CD4-positive, CD25-positive, alpha-beta regulatory T cell (primary cell): ENCODE results near the gene SEPTIN8. TPM values are rescaled to one million over a fixed set of nuclear protein-coding genes. Genes with fewer than 3 reads are reported as not detected.

Experiments used
- ATAC-seq, 2 donors: fragments of 150-1000 bp; cut with Tn5 transposase; one replicate each; pipeline ENCODE4 v1.10.0; 2021; ENCODE audit warnings: low read depth in 2 of 2, moderate number of reproducible peaks in 2 of 2, moderate library complexity in 1 of 2
- DNase-seq, 3 donors: peaks; one replicate each; pipeline versions ENCODE4 v3.0.0 to v3.0.0-alpha.2; 2012 to 2022; ENCODE audit warnings: mixed read lengths in 1 of 3
- H3K27ac ChIP-seq: one replicate; pipeline ENCODE4 v1.7.0; 2013; ENCODE audit warnings: mild to moderate bottlenecking, low read length; ENCODE audit not compliant: insufficient read depth, poor library complexity, severe bottlenecking
- H3K27me3 ChIP-seq: one replicate; pipeline ENCODE4 v1.7.0; 2013; ENCODE audit warnings: low read length; ENCODE audit not compliant: control insufficient read depth, insufficient read depth
- H3K36me3 ChIP-seq: one replicate; pipeline ENCODE4 v1.7.0; 2013; ENCODE audit warnings: mild to moderate bottlenecking, low read length, moderate library complexity; ENCODE audit not compliant: control insufficient read depth, insufficient read depth
- H3K4me1 ChIP-seq: 2 replicates; pipeline ENCODE4 v1.7.0; 2013; ENCODE audit warnings: mild to moderate bottlenecking, low read length; ENCODE audit not compliant: insufficient read depth, control insufficient read depth, poor library complexity, severe bottlenecking
- H3K4me3 ChIP-seq: one replicate; pipeline ENCODE4 v1.7.0; 2013; ENCODE audit warnings: low read depth, mild to moderate bottlenecking, low read length, moderate library complexity
- H3K9me3 ChIP-seq, 2 experiments: 1 replicate in 1 of 2; 2 replicates in 1 of 2; pipeline ENCODE4 v1.7.0; 2013; ENCODE audit warnings: low read length in 2 of 2, mild to moderate bottlenecking in 1 of 2, moderate library complexity in 1 of 2; ENCODE audit not compliant: control insufficient read depth in 2 of 2
- H3K27ac Mint-ChIP-seq, 3 donors: one replicate each; pipeline ENCODE4 v1.8.0; 2020 to 2022; ENCODE audit warnings: mild to moderate bottlenecking in 3 of 3, mixed read lengths in 3 of 3, moderate library complexity in 2 of 3
- H3K27me3 Mint-ChIP-seq: one replicate; pipeline ENCODE4 v1.8.0; 2022; ENCODE audit warnings: mild to moderate bottlenecking, mixed read lengths
- H3K36me3 Mint-ChIP-seq: one replicate; pipeline ENCODE4 v1.8.0; 2020; ENCODE audit warnings: mixed read lengths
- H3K4me1 Mint-ChIP-seq, 4 donors: one replicate each; pipeline ENCODE4 v1.8.0; 2020 to 2022; ENCODE audit warnings: mixed read lengths in 4 of 4, mild to moderate bottlenecking in 1 of 4
- H3K4me3 Mint-ChIP-seq, 4 donors: one replicate each; pipeline ENCODE4 v1.8.0; 2020 to 2022; ENCODE audit warnings: mild to moderate bottlenecking in 4 of 4, mixed read lengths in 4 of 4, moderate library complexity in 3 of 4
- H3K9me3 Mint-ChIP-seq, 7 donors: one replicate each; pipeline ENCODE4 v1.8.0; 2020 to 2022; ENCODE audit warnings: mixed read lengths in 7 of 7, mild to moderate bottlenecking in 3 of 7, moderate library complexity in 2 of 7
- polyA plus RNA-seq, 4 donors: library from polyadenylated mRNA; unstranded; fragments of 300-500 nt; fragmentation: Illumina TruSeq; gene quantifications; one replicate each; pipeline ENCODE4 v1.2.3, GENCODE V29; 2021
- total RNA-seq: library from RNA; stranded (reverse); gene quantifications from one replicate; pipeline ENCODE4 v1.2.3, GENCODE V29; 2022

Gene SEPTIN8
- total and polyA plus RNA-seq, 5 donors from 2014 or later: 0.46 to 12.4 (median 1.2) TPM

DNA sequence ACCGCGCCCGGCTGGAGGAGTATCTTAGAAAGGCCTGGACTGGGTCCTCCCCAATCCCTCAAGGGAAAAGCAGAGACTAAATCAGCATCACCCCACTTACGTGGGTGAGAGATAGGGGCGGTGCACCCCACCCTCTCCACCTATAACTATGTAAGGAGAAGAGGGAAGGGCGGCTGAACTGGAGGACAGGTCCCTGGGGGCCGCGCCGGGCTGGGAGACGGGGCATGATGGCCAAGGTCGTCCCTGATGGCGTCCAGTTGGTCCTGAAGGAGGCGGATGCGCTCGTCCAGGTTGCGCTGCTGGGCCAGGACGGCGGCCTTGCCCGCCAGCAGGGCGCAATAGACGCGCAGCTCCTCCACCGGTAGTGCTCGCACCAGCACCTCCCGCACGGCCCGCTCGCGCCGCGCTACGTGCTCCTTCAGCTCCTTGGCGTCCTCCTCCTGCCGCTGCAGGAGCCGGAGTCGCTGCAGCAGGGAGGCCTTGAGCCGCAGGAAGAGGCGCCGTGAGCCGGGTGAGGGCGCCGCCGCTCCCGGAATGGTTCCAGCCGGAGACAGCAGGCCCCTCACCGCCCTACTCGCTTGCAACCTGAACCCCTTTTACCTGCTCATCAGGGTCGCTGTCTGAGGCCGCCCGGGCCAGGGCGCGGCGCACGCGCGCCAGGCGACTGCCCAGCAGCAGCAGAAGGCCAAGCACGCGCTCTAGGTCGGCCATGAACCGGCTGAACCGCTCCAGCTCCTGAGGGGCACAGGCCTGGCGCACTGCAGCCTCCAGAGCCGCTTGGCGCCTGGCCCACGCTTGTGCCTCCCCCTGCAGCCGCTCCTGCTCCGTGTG lies 45.8 kb upstream of the SEPTIN8 start:
- Mint-ChIP-seq H3K4me3 (no peak overlapping the region), H3K36me3 (no peaks in the 10 kb centered on the region), H3K9me3 (peaks cover 0 to 5% (median 0%) of the 10 kb centered on the region in 7 donors), H3K27ac (no peak overlapping the region), H3K27me3 (peaks cover 79% of the 10 kb centered on the region), H3K4me1 (peaks cover 0 to 20% (median 7%) of the 10 kb centered on the region in 4 donors)
- no peaks in the 10 kb centered on the region for H3K9me3 ChIP-seq
- peaks cover 18% of the 10 kb centered on the region for H3K27me3 ChIP-seq
- H3K4me3 ChIP-seq: no peak overlapping the region
- DNase-seq (no peak), ATAC-seq (peak in 1 of 2 donors; percentile 21)
- H3K27ac ChIP-seq: no peak overlapping the region
- no peaks in the 10 kb centered on the region for H3K36me3 ChIP-seq
- H3K4me1 ChIP-seq: peaks cover 15% of the 10 kb centered on the region

DNA sequence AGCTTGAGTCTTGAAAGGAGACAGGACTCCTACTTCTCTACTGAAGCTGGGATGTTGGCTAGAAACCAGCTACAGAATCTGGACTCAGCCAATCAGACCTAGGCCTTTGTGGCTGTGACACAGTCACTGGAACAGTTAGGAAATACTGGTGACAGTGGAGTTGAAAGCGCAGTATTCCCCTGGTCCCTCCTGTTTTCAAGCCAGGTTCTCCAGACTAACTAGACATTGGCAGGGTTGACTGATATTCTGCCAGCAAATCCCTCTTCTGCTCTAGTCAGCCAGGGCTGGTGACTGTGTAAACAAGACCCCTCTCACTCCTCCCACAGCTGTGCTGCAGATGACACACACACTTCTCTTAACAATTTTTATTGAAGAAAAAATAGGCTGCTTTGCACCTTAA lies 44.8 kb upstream of the SEPTIN8 start:
- Histone ChIP-seq H3K9me3 (no peaks in the 10 kb centered on the region), H3K4me3 (no peak overlapping the region), H3K4me1 (peaks cover 15% of the 10 kb centered on the region), H3K27ac (no peak overlapping the region), H3K36me3 (no peaks in the 10 kb centered on the region), H3K27me3 (peaks cover 15% of the 10 kb centered on the region)
- DNase-seq (no peak), ATAC-seq (no peak)
- H3K27me3 Mint-ChIP-seq: peaks cover 78% of the 10 kb centered on the region
- H3K27ac Mint-ChIP-seq: no peak overlapping the region
- peaks cover 0 to 5% (median 0%) of the 10 kb centered on the region in 7 donors for H3K9me3 Mint-ChIP-seq
- H3K4me3 Mint-ChIP-seq: peak overlapping the region in 1 of 4 donors; percentile 82
- H3K4me1 Mint-ChIP-seq: peaks cover 0 to 20% (median 7%) of the 10 kb centered on the region in 4 donors
- no peaks in the 10 kb centered on the region for H3K36me3 Mint-ChIP-seq

DNA sequence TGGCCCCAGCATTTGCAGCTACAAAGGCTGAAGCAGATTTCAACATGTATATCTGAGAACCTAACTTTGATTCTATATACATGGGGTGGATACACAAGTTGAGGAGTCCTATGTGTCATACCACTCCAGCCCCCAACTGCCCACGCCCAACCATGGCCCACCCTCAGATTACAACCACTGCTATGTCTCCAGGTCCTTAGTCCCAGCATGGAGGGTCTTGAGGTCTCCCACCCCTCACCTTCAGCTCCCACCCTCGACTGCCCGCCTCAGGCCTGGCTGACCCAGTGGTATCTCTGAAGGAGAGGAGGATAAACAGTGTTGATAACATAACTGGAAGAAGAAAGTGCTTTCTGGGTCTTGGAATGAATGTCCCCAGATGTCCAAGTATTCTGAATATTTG lies 44.3 kb upstream of the SEPTIN8 start:
- peaks cover 0 to 5% (median 0%) of the 10 kb centered on the region in 7 donors for H3K9me3 Mint-ChIP-seq
- no peak overlapping the region for H3K27ac Mint-ChIP-seq
- H3K36me3 ChIP-seq: no peaks in the 10 kb centered on the region
- H3K27me3 ChIP-seq: peaks cover 11% of the 10 kb centered on the region
- peaks cover 15% of the 10 kb centered on the region for H3K4me1 ChIP-seq
- peaks cover 0 to 20% (median 7%) of the 10 kb centered on the region in 4 donors for H3K4me1 Mint-ChIP-seq
- H3K36me3 Mint-ChIP-seq: no peaks in the 10 kb centered on the region
- peaks cover 78% of the 10 kb centered on the region for H3K27me3 Mint-ChIP-seq
- no peak overlapping the region for H3K4me3 Mint-ChIP-seq
- ATAC-seq (no peak), DNase-seq (no peak)
- no peak overlapping the region for H3K27ac ChIP-seq
- H3K9me3 ChIP-seq: no peaks in the 10 kb centered on the region
- H3K4me3 ChIP-seq: no peak overlapping the region

DNA sequence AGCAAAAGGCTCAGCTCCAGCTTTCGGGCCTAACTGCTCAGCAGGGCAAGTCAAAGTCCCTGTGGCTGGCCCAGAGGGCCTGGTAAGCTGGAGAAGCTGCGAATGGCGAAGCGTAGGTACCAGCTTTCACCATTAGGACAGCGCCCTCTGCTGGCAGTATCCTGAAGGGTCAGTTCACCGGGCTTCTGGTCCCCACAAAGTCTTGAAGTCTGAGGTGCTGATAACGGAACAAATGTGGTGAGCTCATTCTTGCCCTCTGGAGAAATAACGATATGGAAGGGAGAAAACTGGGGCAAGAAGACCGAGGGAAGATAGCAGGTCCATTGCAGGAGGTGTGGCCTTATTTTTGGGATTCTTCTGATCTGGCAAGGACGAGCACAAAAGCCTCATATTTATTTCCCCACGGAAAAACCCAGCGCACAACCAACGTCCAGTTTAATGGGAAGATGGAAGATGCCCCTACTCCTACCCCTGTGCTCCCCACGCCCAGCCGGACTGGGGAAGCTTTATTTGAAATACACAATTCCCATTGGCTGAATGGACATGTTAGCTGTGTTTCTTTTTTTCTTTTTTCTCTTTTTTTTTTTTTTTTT lies 43.2 kb upstream of the SEPTIN8 start:
- H3K27ac ChIP-seq: no peak overlapping the region
- H3K4me3 ChIP-seq: no peak overlapping the region
- peaks cover 8% of the 10 kb centered on the region for H3K27me3 ChIP-seq
- Mint-ChIP-seq H3K27ac (no peak overlapping the region), H3K27me3 (peaks cover 84% of the 10 kb centered on the region), H3K4me3 (peak overlapping the region; percentile 33 to 72 (median 63)), H3K36me3 (no peaks in the 10 kb centered on the region), H3K9me3 (peaks cover 0 to 5% (median 0%) of the 10 kb centered on the region in 7 donors), H3K4me1 (peaks cover 0 to 14% (median 9%) of the 10 kb centered on the region in 4 donors)
- peak; percentile 76 to 84 for ATAC-seq
- peak; percentile 71 to 88 (median 78) for DNase-seq
- H3K4me1 ChIP-seq: peaks cover 6% of the 10 kb centered on the region
- no peaks in the 10 kb centered on the region for H3K36me3 ChIP-seq
- no peaks in the 10 kb centered on the region for H3K9me3 ChIP-seq

DNA sequence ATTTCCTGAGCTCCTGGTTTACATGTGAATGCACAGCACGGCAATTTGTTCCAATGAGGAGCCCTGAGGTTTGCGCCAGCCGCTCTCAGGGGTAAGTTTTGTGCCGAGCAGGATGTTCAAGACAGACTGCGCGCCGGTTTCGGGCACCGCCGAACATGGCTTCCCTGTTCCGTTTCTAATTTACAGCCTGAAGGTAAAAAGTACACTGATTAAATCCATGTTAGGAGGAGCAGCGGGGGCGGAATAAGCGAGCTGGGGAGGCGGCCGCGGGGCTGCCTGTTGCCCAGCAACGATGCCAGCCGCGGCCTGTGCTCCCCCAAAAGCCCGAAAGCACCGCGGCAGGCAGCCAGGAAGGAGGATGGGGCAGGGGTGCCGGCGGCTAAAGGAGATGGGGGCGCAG lies 42.4 kb upstream of the SEPTIN8 start:
- Mint-ChIP-seq H3K27me3 (peaks cover 80% of the 10 kb centered on the region), H3K36me3 (no peaks in the 10 kb centered on the region), H3K27ac (no peak overlapping the region), H3K4me1 (peaks cover 0 to 16% (median 11%) of the 10 kb centered on the region in 4 donors), H3K9me3 (peaks cover 0 to 5% (median 0%) of the 10 kb centered on the region in 7 donors), H3K4me3 (peak overlapping the region; percentile 57 to 84 (median 72))
- H3K36me3 ChIP-seq: no peaks in the 10 kb centered on the region
- H3K27me3 ChIP-seq: peaks cover 4% of the 10 kb centered on the region
- no peak overlapping the region for H3K4me3 ChIP-seq
- H3K4me1 ChIP-seq: peaks cover 5% of the 10 kb centered on the region
- H3K27ac ChIP-seq: no peak overlapping the region
- no peaks in the 10 kb centered on the region for H3K9me3 ChIP-seq
- no peak for DNase-seq
- no peak for ATAC-seq

DNA sequence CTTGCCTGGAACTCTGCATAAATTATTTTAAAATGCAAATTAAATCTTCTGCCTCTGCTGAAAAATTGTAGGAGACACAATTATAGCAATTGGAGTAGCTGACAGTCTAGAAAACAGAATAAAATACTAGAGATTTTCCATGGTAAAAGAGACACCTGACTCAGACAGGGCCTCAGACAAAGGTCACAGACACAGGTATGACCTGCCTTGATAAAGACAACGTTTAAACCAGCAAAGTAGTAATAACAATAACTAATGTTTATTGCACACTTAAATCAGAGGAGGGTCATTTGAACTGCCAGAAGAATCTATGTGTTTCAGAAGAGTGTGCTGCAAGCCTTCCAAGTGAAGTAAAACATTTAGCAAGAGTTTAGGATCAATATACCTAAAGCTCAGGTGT lies 40.0 kb upstream of the SEPTIN8 start:
- Mint-ChIP-seq H3K4me3 (peak overlapping the region in 1 of 4 donors; percentile 36), H3K36me3 (no peaks in the 10 kb centered on the region)
- no peaks in the 10 kb centered on the region for H3K9me3 ChIP-seq

DNA sequence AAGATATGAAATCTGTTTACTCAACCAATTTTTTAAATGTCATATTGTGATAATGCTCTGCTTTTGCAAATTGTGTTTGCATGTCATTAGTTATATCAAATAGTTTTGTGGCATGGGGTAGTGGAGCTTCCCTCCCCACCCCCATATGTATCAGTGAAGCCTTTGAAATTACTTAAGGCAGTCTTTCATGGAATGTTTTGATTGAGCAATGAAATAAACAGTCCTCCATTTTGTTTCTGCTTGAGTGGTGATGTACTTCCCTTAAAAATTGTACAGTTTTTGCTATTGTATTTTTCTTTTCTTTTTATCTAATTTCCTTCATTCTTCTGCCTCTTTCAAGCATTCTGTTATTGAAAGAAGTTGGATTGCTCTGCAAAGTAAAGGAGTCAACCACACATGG lies 39.5 kb upstream of the SEPTIN8 start:
- no peak overlapping the region for H3K4me3 ChIP-seq
- DNase-seq: no peak
- Mint-ChIP-seq H3K27me3 (peaks cover 80% of the 10 kb centered on the region), H3K4me1 (peaks cover 7 to 26% (median 17%) of the 10 kb centered on the region in 4 donors), H3K9me3 (peaks cover 0 to 5% (median 0%) of the 10 kb centered on the region in 7 donors), H3K27ac (no peak overlapping the region), H3K4me3 (no peak overlapping the region), H3K36me3 (no peaks in the 10 kb centered on the region)
- no peak for ATAC-seq
- H3K36me3 ChIP-seq: no peaks in the 10 kb centered on the region
- no peaks in the 10 kb centered on the region for H3K9me3 ChIP-seq
- peaks cover 16% of the 10 kb centered on the region for H3K4me1 ChIP-seq
- no peak overlapping the region for H3K27ac ChIP-seq
- H3K27me3 ChIP-seq: peaks cover 11% of the 10 kb centered on the region

More for the DNA sequence above, 40.0 kb upstream of the SEPTIN8 start:
- ATAC-seq (no peak), DNase-seq (no peak)
- Histone ChIP-seq H3K4me1 (peaks cover 16% of the 10 kb centered on the region), H3K27ac (no peak overlapping the region), H3K4me3 (no peak overlapping the region), H3K36me3 (no peaks in the 10 kb centered on the region), H3K27me3 (peaks cover 8% of the 10 kb centered on the region)
- peaks cover 80% of the 10 kb centered on the region for H3K27me3 Mint-ChIP-seq
- H3K9me3 Mint-ChIP-seq: peaks cover 0 to 6% (median 0%) of the 10 kb centered on the region in 7 donors
- H3K27ac Mint-ChIP-seq: no peak overlapping the region
- peaks cover 7 to 26% (median 17%) of the 10 kb centered on the region in 4 donors for H3K4me1 Mint-ChIP-seq
